GM12874 (cell line): ENCODE measurements around the gene IQSEC1.

Experiments used
- TF ChIP-seq, protein P1 (sequence below): IDR thresholded peaks from 2 replicates; pipeline ENCODE4 v1.5.1; 2011; ENCODE audit warnings: low read depth, mild to moderate bottlenecking, control low read depth, low read length, moderate library complexity; ENCODE audit not compliant: insufficient read depth

Gene IQSEC1

DNA sequence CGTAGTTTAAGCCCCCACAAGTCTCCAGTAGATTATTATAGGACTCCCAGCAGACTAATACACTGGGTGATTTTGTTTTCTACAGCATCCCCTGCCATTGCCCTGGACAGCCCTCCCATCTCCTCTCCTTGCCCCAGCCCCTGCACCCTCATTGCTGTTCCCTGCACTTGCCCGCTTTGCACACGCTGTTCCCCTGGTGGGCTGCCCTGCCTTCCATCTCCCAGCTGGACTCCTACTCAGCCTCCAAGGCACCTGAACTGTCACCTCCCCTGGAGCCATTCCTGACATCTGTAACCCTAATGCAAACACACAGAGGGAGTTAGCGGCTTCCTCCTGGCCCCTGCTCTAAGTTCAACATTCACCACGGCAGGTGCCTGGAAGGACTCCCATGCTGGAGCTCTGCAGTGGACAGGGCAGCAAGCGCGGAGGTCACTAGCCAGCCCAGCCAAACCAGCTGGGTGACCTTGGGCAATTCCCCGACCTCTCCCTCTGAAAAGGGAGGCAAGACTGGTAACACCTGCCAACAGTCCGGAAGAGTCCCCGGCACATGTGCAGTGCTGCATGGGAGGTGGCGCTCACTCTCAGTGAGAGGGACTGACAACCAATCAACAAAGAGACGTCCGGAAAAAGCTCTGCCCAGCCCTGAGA is 38.8 kb upstream of the IQSEC1 start:
- TF ChIP-seq, protein P1, sequence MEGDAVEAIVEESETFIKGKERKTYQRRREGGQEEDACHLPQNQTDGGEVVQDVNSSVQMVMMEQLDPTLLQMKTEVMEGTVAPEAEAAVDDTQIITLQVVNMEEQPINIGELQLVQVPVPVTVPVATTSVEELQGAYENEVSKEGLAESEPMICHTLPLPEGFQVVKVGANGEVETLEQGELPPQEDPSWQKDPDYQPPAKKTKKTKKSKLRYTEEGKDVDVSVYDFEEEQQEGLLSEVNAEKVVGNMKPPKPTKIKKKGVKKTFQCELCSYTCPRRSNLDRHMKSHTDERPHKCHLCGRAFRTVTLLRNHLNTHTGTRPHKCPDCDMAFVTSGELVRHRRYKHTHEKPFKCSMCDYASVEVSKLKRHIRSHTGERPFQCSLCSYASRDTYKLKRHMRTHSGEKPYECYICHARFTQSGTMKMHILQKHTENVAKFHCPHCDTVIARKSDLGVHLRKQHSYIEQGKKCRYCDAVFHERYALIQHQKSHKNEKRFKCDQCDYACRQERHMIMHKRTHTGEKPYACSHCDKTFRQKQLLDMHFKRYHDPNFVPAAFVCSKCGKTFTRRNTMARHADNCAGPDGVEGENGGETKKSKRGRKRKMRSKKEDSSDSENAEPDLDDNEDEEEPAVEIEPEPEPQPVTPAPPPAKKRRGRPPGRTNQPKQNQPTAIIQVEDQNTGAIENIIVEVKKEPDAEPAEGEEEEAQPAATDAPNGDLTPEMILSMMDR, result no peak

- TF ChIP-seq, protein P1, result no peak
These were observed 38.1 kb upstream of the IQSEC1 start for GRCh38 chr3:13111173-13111872.

- TF ChIP-seq, protein P1, result no peak
These were observed 37.5 kb upstream of the IQSEC1 start for GRCh38 chr3:13110678-13111116.

- TF ChIP-seq, protein P1, result no peak
These were observed 36.3 kb upstream of the IQSEC1 start for GRCh38 chr3:13109516-13109915.

DNA sequence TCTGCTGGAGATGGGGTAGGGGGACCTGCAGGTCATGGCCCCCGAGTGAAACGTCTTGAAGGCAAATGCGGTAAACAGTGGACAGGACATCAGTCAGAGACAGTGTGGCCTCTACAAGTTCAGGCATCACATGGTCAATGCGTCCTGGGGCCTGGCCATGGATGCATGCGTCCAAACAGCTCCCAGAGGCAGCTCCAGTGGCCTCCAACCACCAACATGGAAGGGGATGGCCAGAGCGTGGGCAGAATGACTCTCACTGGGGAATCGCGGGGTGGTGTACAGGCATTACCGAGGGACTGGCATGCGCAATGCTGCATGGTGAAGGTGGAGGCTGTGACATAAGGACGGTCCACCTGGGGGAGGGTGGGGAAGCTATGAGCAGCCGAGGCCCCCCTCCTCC is 35.6 kb upstream of the IQSEC1 start:
- TF ChIP-seq, protein P1, result no peak

GRCh38 chr3:13107661-13108060 is 34.4 kb upstream of the IQSEC1 start:
- TF ChIP-seq, protein P1, result no peak

DNA sequence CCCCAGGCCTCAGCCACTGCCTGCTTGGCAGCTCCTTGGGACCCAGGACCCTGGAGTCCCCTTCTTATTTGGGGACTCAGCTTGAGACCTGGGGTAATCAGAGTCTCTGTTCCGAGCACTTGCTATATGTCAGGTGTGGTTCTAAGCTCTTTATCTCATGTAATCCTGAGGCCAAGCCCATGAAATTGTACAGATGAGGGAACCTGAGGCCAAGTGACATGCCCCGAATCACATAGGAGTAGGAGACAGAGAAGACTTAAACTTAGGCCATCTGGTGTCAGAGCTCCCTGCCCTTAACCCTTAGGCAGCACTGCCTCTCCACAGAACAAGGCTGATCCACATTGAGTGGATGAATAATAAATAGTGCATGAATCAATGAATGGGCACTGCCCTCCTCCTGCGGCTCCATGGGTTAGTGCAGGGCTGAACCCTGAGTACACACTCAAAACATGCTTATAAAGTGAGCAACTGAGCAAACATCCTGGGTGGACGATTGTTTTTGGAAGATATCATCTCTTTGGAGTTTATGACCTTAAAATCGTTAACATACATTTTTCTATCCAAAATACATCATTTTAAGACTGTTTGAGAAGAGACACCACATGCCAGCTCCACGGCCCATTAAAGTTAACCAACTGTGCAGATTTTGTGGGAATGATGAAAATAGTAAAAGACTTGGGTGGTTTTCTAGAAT is 33.2 kb upstream of the IQSEC1 start:
- TF ChIP-seq, protein P1, result no peak
